GM12873 (cell line): Measurements from ENCODE around the gene CDC37.

ENCODE experiments used
- CTCF ChIP-seq: IDR thresholded peaks from 2 replicates; pipeline ENCODE4 v1.5.1; 2012; ENCODE audit warnings: low read depth, mild to moderate bottlenecking, moderate library complexity, low read length, control low read depth; ENCODE audit not compliant: insufficient read depth; ENCODE audit errors: missing control alignments

The CDC37 gene

GRCh38 chr19:10418485-10419199 is 15.3 kb upstream of the CDC37 start:
- peak; percentile 2 for TF ChIP-seq CTCF

- TF ChIP-seq CTCF: no peak
Observed at GRCh38 chr19:10418235-10418484, 14.8 kb upstream of the CDC37 start.

DNA sequence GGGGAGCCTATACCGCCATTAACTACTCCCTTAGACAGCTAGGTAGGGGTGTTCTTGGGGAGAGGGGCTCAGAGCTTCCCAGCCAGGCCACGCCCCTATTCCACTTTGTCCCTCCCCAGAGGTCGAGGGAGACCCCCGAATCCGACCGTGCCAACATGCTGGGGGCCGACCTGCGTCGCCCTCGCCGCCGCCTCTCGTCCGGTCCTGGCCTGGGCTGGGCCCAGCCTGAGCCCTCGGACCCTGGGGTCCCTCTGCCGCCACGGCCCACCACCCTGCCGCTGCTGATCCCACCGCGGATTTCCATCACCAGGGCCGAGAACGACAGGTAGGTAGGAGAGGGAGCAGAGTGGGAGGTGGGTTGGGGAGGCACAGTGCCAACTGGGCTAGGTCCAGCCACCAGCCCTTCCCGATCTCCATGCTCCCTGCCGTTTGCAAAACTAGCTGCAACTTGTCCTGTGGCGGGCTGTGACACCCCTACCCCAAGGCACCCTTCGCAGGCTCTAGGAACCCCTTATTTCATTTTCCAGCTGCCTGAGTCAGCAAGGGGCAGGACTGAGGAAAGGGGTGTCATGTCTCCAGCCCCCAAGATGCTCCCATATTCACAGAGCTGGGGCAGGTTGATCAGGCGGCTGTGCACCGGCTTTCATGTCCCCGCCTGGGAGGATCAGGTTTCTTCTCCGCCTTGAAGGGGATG is 14.3 kb upstream of the CDC37 start:
- TF ChIP-seq CTCF: no peak

DNA sequence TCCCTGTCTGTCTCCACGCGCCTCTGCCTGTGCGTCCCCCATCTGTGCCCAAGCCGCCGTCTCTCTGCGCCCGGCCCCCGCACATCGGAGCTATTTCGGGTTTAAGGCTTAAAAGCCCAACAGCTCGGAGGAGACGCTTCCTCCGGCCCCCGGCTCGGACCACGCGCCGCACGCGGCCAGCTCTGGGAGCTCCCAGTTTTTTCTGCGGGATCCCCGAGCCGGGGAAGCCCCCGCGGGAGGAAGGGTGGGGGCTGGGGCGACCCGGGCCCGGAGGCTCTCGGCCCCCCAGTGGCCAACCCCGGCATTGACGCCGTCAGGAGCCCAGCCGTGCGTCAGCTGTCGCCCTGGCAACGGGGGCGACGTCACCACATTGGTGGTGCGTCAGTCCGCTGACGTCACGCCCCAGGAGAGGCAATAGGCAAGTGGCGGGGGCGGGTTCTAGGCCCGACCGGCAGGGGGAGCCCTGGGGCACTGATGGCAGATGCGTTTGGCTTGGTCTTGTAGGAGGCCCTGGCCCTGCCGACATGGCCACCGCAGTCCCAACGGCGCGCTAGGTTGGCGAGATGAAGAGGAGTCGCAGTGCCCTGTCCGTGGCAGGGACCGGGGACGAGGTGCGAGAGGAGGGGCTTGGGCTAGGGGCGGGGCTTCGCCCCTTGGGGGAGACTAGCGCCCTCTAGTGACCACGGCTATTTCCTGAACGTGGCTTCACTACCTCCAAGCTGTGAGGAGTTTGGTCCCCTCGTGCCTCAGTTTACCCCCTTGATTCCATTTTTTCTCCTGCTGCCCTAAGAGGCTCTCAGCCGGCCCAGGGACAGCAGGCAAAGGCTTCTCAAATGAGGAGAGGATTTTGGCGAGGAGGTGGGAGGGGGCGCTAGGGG is 13.3 kb upstream of the CDC37 start:
- peak; percentile 75 for TF ChIP-seq CTCF

DNA sequence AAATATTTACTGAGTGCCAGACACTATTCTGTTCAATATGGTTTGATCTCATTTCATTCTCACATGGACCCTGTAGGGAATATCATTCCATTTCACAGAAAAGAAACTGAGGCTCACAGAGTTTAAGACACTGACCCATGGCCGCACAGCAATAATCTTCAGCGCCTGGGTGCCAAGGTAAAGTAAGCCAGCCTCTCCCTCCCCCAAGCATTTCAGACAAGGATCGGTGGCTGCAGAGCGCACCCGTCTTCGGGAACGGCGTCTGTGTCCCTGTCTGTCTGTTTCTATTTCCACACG is 12.7 kb upstream of the CDC37 start:
- TF ChIP-seq CTCF: no peak

GRCh38 chr19:10412257-10412977 is 9.1 kb upstream of the CDC37 start:
- no peak for TF ChIP-seq CTCF
